HEK293T (cell line): ENCODE data around the gene NUTM1.

Experiments used
- BHLHE40 ChIP-seq: fragments of 450-650 bp; IDR thresholded peaks from 2 replicates; pipeline ENCODE4 v1.6.1; 2016; ENCODE audit warnings: mild to moderate bottlenecking, moderate library complexity, borderline replicate concordance
- CTBP1 ChIP-seq: fragments of 450-650 bp; IDR thresholded peaks from 2 replicates; pipeline ENCODE4 v1.6.1; 2016; ENCODE audit warnings: borderline replicate concordance
- ELF4 ChIP-seq: fragments of 450-650 bp; IDR thresholded peaks from 2 replicates; pipeline ENCODE4 v1.6.1; 2017; ENCODE audit warnings: antibody characterized with exemption
- FOXM1 ChIP-seq: fragments of 450-650 bp; IDR thresholded peaks from 2 replicates; pipeline ENCODE4 v1.6.1; 2017; ENCODE audit warnings: mild to moderate bottlenecking, borderline replicate concordance
- HDGF ChIP-seq: fragments of 450-650 bp; IDR thresholded peaks from 2 replicates; pipeline ENCODE4 v1.6.1; 2017; ENCODE audit warnings: antibody characterized with exemption, borderline replicate concordance
- LEF1 ChIP-seq: fragments of 450-650 bp; IDR thresholded peaks from 2 replicates; pipeline ENCODE4 v1.6.1; 2017; ENCODE audit warnings: mild to moderate bottlenecking, borderline replicate concordance
- NFRKB ChIP-seq: fragments of 450-650 bp; IDR thresholded peaks from 2 replicates; pipeline ENCODE4 v1.6.1; 2016; ENCODE audit warnings: mild to moderate bottlenecking, moderate library complexity
- SP1 ChIP-seq: fragments of 450-650 bp; IDR thresholded peaks from 2 replicates; pipeline ENCODE4 v1.6.1; 2017
- SUZ12 ChIP-seq: fragments of 450-650 bp; IDR thresholded peaks from 2 replicates; pipeline ENCODE4 v1.6.1; 2016; ENCODE audit warnings: mild to moderate bottlenecking
- TARDBP ChIP-seq: fragments of 450-650 bp; IDR thresholded peaks from 2 replicates; pipeline ENCODE4 v1.6.1; 2016
- ZNF384 ChIP-seq: fragments of 450-650 bp; IDR thresholded peaks from 2 replicates; pipeline ENCODE4 v1.6.1; 2016

GRCh38 chr15:34327906-34328305 is 15.2 kb upstream of the NUTM1 start:
- no peak for TF ChIP-seq NFRKB
- no peak for TF ChIP-seq SP1
- TF ChIP-seq FOXM1: no peak
- TF ChIP-seq ZNF384: no peak
- TF ChIP-seq TARDBP: no peak
- no peak for TF ChIP-seq BHLHE40
- TF ChIP-seq ELF4: no peak
- TF ChIP-seq CTBP1: no peak
- no peak for TF ChIP-seq LEF1
- TF ChIP-seq HDGF: no peak
- TF ChIP-seq SUZ12: no peak
